C4-2B (cell line): ENCODE results near the gene SERPINB12.

ENCODE experiments used
- H3K27ac ChIP-seq: fragments of 450-650 bp; 2 replicates; pipeline ENCODE4 v1.5.1; 2017
- CTCF ChIP-seq: fragments of 450-650 bp; conservative IDR thresholded peaks from 2 replicates; pipeline ENCODE4 v1.5.1; 2017; ENCODE audit warnings: mild to moderate bottlenecking
- ZFX ChIP-seq: fragments of 450-650 bp; IDR thresholded peaks from 2 replicates; pipeline ENCODE4 v1.6.1; 2017

SERPINB12 gene

GRCh38 chr18:63528863-63529492 lies 13.2 kb upstream of the SERPINB12 start:
- no peak overlapping the region for H3K27ac ChIP-seq
- TF ChIP-seq ZFX: no peak
- TF ChIP-seq CTCF: no peak

- no peak overlapping the region for H3K27ac ChIP-seq
- no peak for TF ChIP-seq ZFX
- no peak for TF ChIP-seq CTCF
These were observed 9.7 kb upstream of the SERPINB12 start for GRCh38 chr18:63532471-63532870.

GRCh38 chr18:63534615-63535014 lies 7.6 kb upstream of the SERPINB12 start:
- TF ChIP-seq ZFX (no peak), CTCF (no peak)

GRCh38 chr18:63539904-63540510 lies 2.2 kb upstream of the SERPINB12 start:
- no peak overlapping the region for H3K27ac ChIP-seq
- no peak for TF ChIP-seq ZFX

More at GRCh38 chr18:63534615-63535014, 7.6 kb upstream of the SERPINB12 start:
- no peak overlapping the region for H3K27ac ChIP-seq

GRCh38 chr18:63544017-63544416 lies 1.8 kb downstream of the SERPINB12 start:
- TF ChIP-seq CTCF (no peak), ZFX (no peak)
- H3K27ac ChIP-seq: no peak overlapping the region

GRCh38 chr18:63545000-63545399 lies 2.8 kb downstream of the SERPINB12 start:
- TF ChIP-seq ZFX: no peak
- no peak for TF ChIP-seq CTCF
- H3K27ac ChIP-seq: no peak overlapping the region

GRCh38 chr18:63550068-63550467 lies 7.9 kb downstream of the SERPINB12 start:
- no peak overlapping the region for H3K27ac ChIP-seq
- no peak for TF ChIP-seq ZFX
- no peak for TF ChIP-seq CTCF

GRCh38 chr18:63551769-63552168 lies 9.6 kb downstream of the SERPINB12 start:
- H3K27ac ChIP-seq: no peak overlapping the region
- TF ChIP-seq ZFX (no peak), CTCF (no peak)
